CD4-positive, alpha-beta memory T cell (primary cell): ENCODE measurements around the gene GPATCH4. TPM values are rescaled to one million over a fixed set of nuclear protein-coding genes. Genes with fewer than 3 reads are reported as not detected.
"Not testable (repeated sequence)": the region's sequence is repeated elsewhere in the genome, so short reads cannot be mapped to it uniquely, and the experiment has no call there.

ENCODE experiments used
- CTCF ChIA-PET: fragments of 350-600 bp; sonication (Branson Sonifier 250); formaldehyde crosslinking; loops from one replicate; lab custom pipeline; 2021; ENCODE audit warnings: inconsistent platforms; ENCODE audit not compliant: partially characterized antibody; lab: Charles Lee
- POLR2A ChIA-PET: fragments of 350-600 bp; sonication (Branson Sonifier 250); formaldehyde crosslinking; loops from one replicate; lab custom pipeline; 2021; ENCODE audit not compliant: partially characterized antibody; lab: Charles Lee
- DNase-seq, 5 donors: peaks; one replicate each; pipeline versions ENCODE4 v3.0.0 to v3.0.0-alpha.2; 2020 to 2022; ENCODE audit warnings: mixed read lengths in 1 of 5
- H3K27ac ChIP-seq: one replicate; pipeline ENCODE4 v1.7.0; 2013; ENCODE audit warnings: low read depth, low read length
- H3K27me3 ChIP-seq: 2 replicates; pipeline ENCODE4 v1.7.0; 2013; ENCODE audit warnings: mild to moderate bottlenecking, low read length, moderate library complexity; ENCODE audit not compliant: insufficient read depth
- H3K36me3 ChIP-seq: 2 replicates; pipeline ENCODE4 v1.7.0; 2013; ENCODE audit warnings: mild to moderate bottlenecking, low read length, moderate library complexity; ENCODE audit not compliant: insufficient read depth
- H3K4me1 ChIP-seq: 2 replicates; pipeline ENCODE4 v1.7.0; 2013; ENCODE audit warnings: mild to moderate bottlenecking, low read length, moderate library complexity; ENCODE audit not compliant: insufficient read depth
- H3K4me3 ChIP-seq, 2 donors: one replicate each; pipeline ENCODE4 v1.7.0; 2013; ENCODE audit warnings: low read length in 2 of 2, mild to moderate bottlenecking in 1 of 2
- H3K9me3 ChIP-seq, 2 donors: one replicate each; pipeline ENCODE4 v1.7.0; 2013; ENCODE audit warnings: low read length in 2 of 2, control low read depth in 1 of 2; ENCODE audit not compliant: control insufficient read depth in 1 of 2
- H3K27ac Mint-ChIP-seq, 7 donors: one replicate each; pipeline ENCODE4 v1.8.0; 2020 to 2021; ENCODE audit warnings: mixed read lengths in 7 of 7, mild to moderate bottlenecking in 6 of 7, inconsistent platforms in 3 of 7, moderate library complexity in 3 of 7
- H3K27me3 Mint-ChIP-seq, 2 donors: one replicate each; pipeline ENCODE4 v1.8.0; 2020 to 2021; ENCODE audit warnings: mixed read lengths in 2 of 2
- H3K36me3 Mint-ChIP-seq, 2 donors: one replicate each; pipeline ENCODE4 v1.8.0; 2020 to 2021; ENCODE audit warnings: mixed read lengths in 2 of 2, inconsistent platforms in 1 of 2, mild to moderate bottlenecking in 1 of 2
- H3K4me1 Mint-ChIP-seq, 4 donors: one replicate each; pipeline ENCODE4 v1.8.0; 2020 to 2021; ENCODE audit warnings: mixed read lengths in 4 of 4, mild to moderate bottlenecking in 1 of 4
- H3K4me3 Mint-ChIP-seq, 8 donors: one replicate each; pipeline ENCODE4 v1.8.0; 2020 to 2021; ENCODE audit warnings: mixed read lengths in 8 of 8, mild to moderate bottlenecking in 7 of 8, moderate library complexity in 6 of 8, inconsistent platforms in 3 of 8
- H3K9me3 Mint-ChIP-seq, 8 donors: one replicate each; pipeline ENCODE4 v1.8.0; 2020 to 2021; ENCODE audit warnings: mixed read lengths in 8 of 8, mild to moderate bottlenecking in 5 of 8, inconsistent platforms in 3 of 8, moderate library complexity in 1 of 8
- intact Hi-C: fragments of 100-400 bp; cut with micrococcal nuclease; formaldehyde crosslinking; loops from one replicate; pipeline ENCODE4 v1.15.1; 2023
- polyA plus RNA-seq, 2 donors: library from polyadenylated mRNA; unstranded; fragments of 300-500 nt; fragmentation: Illumina TruSeq; gene quantifications; one replicate each; pipeline ENCODE4 v1.2.3, GENCODE V29; 2021
- total RNA-seq, 2 experiments: library from RNA; stranded (reverse); gene quantifications; one replicate each; pipeline ENCODE4 v1.2.3, GENCODE V29; 2021

The GPATCH4 gene
- total and polyA plus RNA-seq, 4 experiments from 2014 or later: 8.1 to 58.5 (median 28.8) TPM

GRCh38 chr1:156590326-156591180 is 10.7 kb downstream of the GPATCH4 start:
- Mint-ChIP-seq H3K4me3 (peak overlapping the region in 7 of 8 donors; percentile 9 to 92 (median 90)), H3K9me3 (peaks cover 0 to 4% (median 0%) of the 10 kb centered on the region in 8 donors), H3K36me3 (peaks cover 8 to 15% of the 10 kb centered on the region in 2 donors), H3K27ac (peak overlapping the region; percentile 86 to 97 (median 94)), H3K4me1 (peaks cover 13 to 25% (median 21%) of the 10 kb centered on the region in 4 donors), H3K27me3 (no peaks in the 10 kb centered on the region)
- H3K36me3 ChIP-seq: peaks cover under 1% of the 10 kb centered on the region
- H3K4me1 ChIP-seq: peaks cover 16% of the 10 kb centered on the region
- POLR2A ChIA-PET: interaction anchor here (0.8 to 3.0 kb wide), 12 partner anchors 9 to 137 kb away, joined by 3 to 50 read pairs (median 6); partner anchors contain the start of genes GPATCH4, MEF2D and METTL25B
- CTCF ChIA-PET: interaction anchor here (0.9 to 3.8 kb wide), 12 partner anchors 10 to 204 kb away, joined by 3 to 26 read pairs (median 5); partner anchors contain the start of genes GPATCH4, MEF2D and TTC24
- H3K4me3 ChIP-seq: peak overlapping the region in 1 of 2 donors; percentile 80
- H3K9me3 ChIP-seq: no peaks in the 10 kb centered on the region
- intact Hi-C loops: loop anchor here (1.0 kb wide), 1 partner anchor 11 kb away; the partner anchor contains the start of gene GPATCH4
- H3K27me3 ChIP-seq: no peaks in the 10 kb centered on the region
- peak overlapping the region; percentile 81 for H3K27ac ChIP-seq
- no peak for DNase-seq

GRCh38 chr1:156589546-156589945 is 11.7 kb downstream of the GPATCH4 start:
- Mint-ChIP-seq H3K27me3 (no peaks in the 10 kb centered on the region), H3K36me3 (peaks cover 0 to 7% of the 10 kb centered on the region in 2 donors), H3K27ac (no peak overlapping the region), H3K9me3 (peaks cover 0 to 2% (median 0%) of the 10 kb centered on the region in 8 donors), H3K4me1 (peaks cover 12 to 23% (median 17%) of the 10 kb centered on the region in 4 donors), H3K4me3 (no peak overlapping the region)
- Histone ChIP-seq H3K27me3 (no peaks in the 10 kb centered on the region), H3K4me1 (peaks cover 16% of the 10 kb centered on the region), H3K4me3 (no peak overlapping the region), H3K36me3 (no peaks in the 10 kb centered on the region), H3K9me3 (no peaks in the 10 kb centered on the region), H3K27ac (no peak overlapping the region)
- intact Hi-C loops: no loop called here
- DNase-seq: no peak
- ChIA-PET CTCF (interaction anchor here (1.1 to 1.8 kb wide), 3 partner anchors 15 to 204 kb away, joined by 3 to 6 read pairs (median 3); no protein-coding TSS in a partner anchor), POLR2A (interaction anchor here (1.2 to 1.4 kb wide), 2 partner anchors 35 to 85 kb away, joined by 3 read pairs; no protein-coding TSS in a partner anchor)

- DNase-seq, H3K36me3 Mint-ChIP-seq, H3K4me3 Mint-ChIP-seq, H3K27me3 Mint-ChIP-seq, intact Hi-C loops, H3K27ac ChIP-seq, H3K36me3 ChIP-seq, H3K9me3 ChIP-seq, H3K9me3 Mint-ChIP-seq, H3K27me3 ChIP-seq, H3K27ac Mint-ChIP-seq, H3K4me3 ChIP-seq: not testable (repeated sequence)
- H3K4me1 ChIP-seq: peaks cover 16% of the 10 kb centered on the region
- CTCF ChIA-PET: interaction anchor here (1.1 to 1.8 kb wide), 2 partner anchors 202 kb away, joined by 3 to 6 read pairs; no protein-coding TSS in a partner anchor
- POLR2A ChIA-PET: interaction anchor here (1.7 kb wide), 1 partner anchor 131 kb away, joined by 5 read pairs; no protein-coding TSS in a partner anchor
- peaks cover 14 to 20% (median 17%) of the 10 kb centered on the region in 4 donors for H3K4me1 Mint-ChIP-seq
Measured at GRCh38 chr1:156587927-156588326, 13.4 kb downstream of the GPATCH4 start.

GRCh38 chr1:156586892-156587477 is 14.3 kb downstream of the GPATCH4 start:
- H3K36me3 ChIP-seq: no peaks in the 10 kb centered on the region
- H3K36me3 Mint-ChIP-seq: peaks cover 0 to 2% of the 10 kb centered on the region in 2 donors
- peaks cover 0 to 2% of the 10 kb centered on the region in 2 donors for H3K27me3 Mint-ChIP-seq
- H3K27ac ChIP-seq: no peak overlapping the region
- ChIA-PET POLR2A (interaction anchor here (1.0 to 1.7 kb wide), 2 partner anchors 15 to 130 kb away, joined by 3 to 5 read pairs; no protein-coding TSS in a partner anchor), CTCF (interaction anchor here (1.0 to 3.5 kb wide), 7 partner anchors 15 to 201 kb away, joined by 3 to 24 read pairs (median 3); partner anchors contain the start of genes GPATCH4 and MEF2D)
- peaks cover 0 to 2% (median 0%) of the 10 kb centered on the region in 8 donors for H3K9me3 Mint-ChIP-seq
- no peak for DNase-seq
- H3K4me1 Mint-ChIP-seq: peaks cover 9 to 11% (median 10%) of the 10 kb centered on the region in 4 donors
- H3K4me1 ChIP-seq: peaks cover 10% of the 10 kb centered on the region
- intact Hi-C loops: no loop called here
- no peaks in the 10 kb centered on the region for H3K27me3 ChIP-seq
- no peak overlapping the region for H3K4me3 Mint-ChIP-seq
- H3K9me3 ChIP-seq: no peaks in the 10 kb centered on the region
- H3K4me3 ChIP-seq: no peak overlapping the region
- H3K27ac Mint-ChIP-seq: no peak overlapping the region

- ChIA-PET CTCF (interaction anchor here (1.0 to 3.5 kb wide), 13 partner anchors 10 to 140 kb away, joined by 3 to 24 read pairs (median 3); partner anchors contain the start of genes GPATCH4 and MEF2D), POLR2A (interaction anchor here (0.9 to 1.7 kb wide), 3 partner anchors 19 to 129 kb away, joined by 3 to 5 read pairs (median 3); partner anchors contain the start of gene MEF2D)
- Histone ChIP-seq H3K4me3 (no peak overlapping the region), H3K36me3 (no peaks in the 10 kb centered on the region), H3K27me3 (no peaks in the 10 kb centered on the region), H3K27ac (no peak overlapping the region), H3K4me1 (peaks cover 8% of the 10 kb centered on the region), H3K9me3 (no peaks in the 10 kb centered on the region)
- H3K4me1 Mint-ChIP-seq: peaks cover 7 to 9% (median 8%) of the 10 kb centered on the region in 4 donors
- H3K27me3 Mint-ChIP-seq: peaks cover 0 to 2% of the 10 kb centered on the region in 2 donors
- intact Hi-C loops: no loop called here
- peaks cover 0 to 2% of the 10 kb centered on the region in 2 donors for H3K36me3 Mint-ChIP-seq
- H3K9me3 Mint-ChIP-seq: peaks cover 0 to 2% (median 0%) of the 10 kb centered on the region in 8 donors
- no peak overlapping the region for H3K27ac Mint-ChIP-seq
- H3K4me3 Mint-ChIP-seq: no peak overlapping the region
- DNase-seq: no peak
Measured at GRCh38 chr1:156586323-156586722, 15.0 kb downstream of the GPATCH4 start.

- H3K4me3 ChIP-seq: no peak overlapping the region
- ChIA-PET POLR2A (interaction anchor here (0.7 kb wide), 1 partner anchor 15 kb away, joined by 3 read pairs; no protein-coding TSS in a partner anchor), CTCF (interaction anchor here (1.2 to 3.5 kb wide), 6 partner anchors 8 to 104 kb away, joined by 3 to 24 read pairs (median 4); partner anchors contain the start of gene MEF2D)
- H3K9me3 ChIP-seq: no peaks in the 10 kb centered on the region
- no peak overlapping the region for H3K27ac ChIP-seq
- H3K4me1 Mint-ChIP-seq: peaks cover 0 to 2% (median under 1%) of the 10 kb centered on the region in 4 donors
- H3K36me3 ChIP-seq: no peaks in the 10 kb centered on the region
- no peak for DNase-seq
- no peaks in the 10 kb centered on the region for H3K9me3 Mint-ChIP-seq
- H3K27ac Mint-ChIP-seq: no peak overlapping the region
- H3K27me3 ChIP-seq: no peaks in the 10 kb centered on the region
- intact Hi-C loops: loop anchor here (1.0 kb wide), 3 partner anchors 23 to 129 kb away; no protein-coding TSS in a partner anchor
- H3K4me1 ChIP-seq: no peaks in the 10 kb centered on the region
- peaks cover 0 to 2% of the 10 kb centered on the region in 2 donors for H3K27me3 Mint-ChIP-seq
- H3K36me3 Mint-ChIP-seq: no peaks in the 10 kb centered on the region
- no peak overlapping the region for H3K4me3 Mint-ChIP-seq
Measured at GRCh38 chr1:156584813-156585212, 16.5 kb downstream of the GPATCH4 start.
